K562 (cell line): ENCODE results near the gene ADGRF1. TPM values are rescaled to one million over a fixed set of nuclear protein-coding genes. Genes with fewer than 3 reads are reported as not detected.

Experiments used
- ATAC-seq: fragments of 200-7000 bp; cut with Tn5 transposase; 3 replicates; pipeline ENCODE4 v1.9.1; 2020; ENCODE audit warnings: moderate library complexity
- BruUV-seq: library from RNA; stranded (reverse); fragments of 400-500 nt; replicated peaks from 2 replicates; lab custom pipeline; 2021; lab: Mats Ljungman, UMichigan
- CTCF ChIA-PET: fragments of 300-600 bp; formaldehyde crosslinking; extraction: SDS; loops from one replicate; lab custom pipeline; 2021; ENCODE audit warnings: low intra/inter-chr PET ratio; lab: Yijun Ruan, JAX
- POLR2A ChIA-PET: fragments of 300-600, 350-650 bp; sonication (Branson Sonifier 250); formaldehyde crosslinking; extraction: SDS; loops from one replicate; lab custom pipeline; 2021; ENCODE audit warnings: antibody characterized with exemption, inconsistent platforms; lab: Yijun Ruan, JAX
- DNase-seq, 4 experiments: peaks; one replicate each; pipeline versions ENCODE4 v3.0.0 to v3.0.0-alpha.2; 2011 to 2018; ENCODE audit warnings: low spot score in 3 of 4, mixed read lengths in 3 of 4; ENCODE audit errors: extremely low read depth in 1 of 4
- FAIRE-seq: peaks from 2 replicates; lab custom pipeline; 2011; peaks lifted over from hg19 to GRCh38; lab: Jason Lieb, UNC
- H2AFZ ChIP-seq: 2 replicates; pipeline ENCODE4 v1.6.0; 2011; ENCODE audit warnings: low read depth, low read length, control low read depth, inconsistent platforms
- H3K27ac ChIP-seq: fragments of 200-600 bp; 3 replicates; pipeline ENCODE4 v1.8.0; 2011; ENCODE audit warnings: low read depth, mild to moderate bottlenecking, control low read depth, inconsistent platforms, low read length, moderate library complexity, mixed read lengths; ENCODE audit errors: extremely low read depth
- H3K27me3 ChIP-seq, 2 experiments: fragments of 300-600 bp in 1 of 2; 2 replicates in 1 of 2; 3 replicates in 1 of 2; pipeline versions ENCODE4 v1.6.0 to v1.8.0; 2011; ENCODE audit warnings: inconsistent platforms in 2 of 2, low read length in 2 of 2, mild to moderate bottlenecking in 1 of 2, mixed read lengths in 1 of 2, moderate library complexity in 1 of 2; ENCODE audit not compliant: control insufficient read depth in 2 of 2, insufficient read depth in 2 of 2
- H3K36me3 ChIP-seq: fragments of 300-600 bp; 3 replicates; pipeline ENCODE4 v1.8.0; 2011; ENCODE audit warnings: mild to moderate bottlenecking, low read length, inconsistent platforms; ENCODE audit not compliant: control insufficient read depth, insufficient read depth
- H3K4me1 ChIP-seq, 2 experiments: fragments of 200-600 bp in 1 of 2; replicated peaks in 1 of 2; 2 replicates in 1 of 2; 3 replicates in 1 of 2; pipeline versions ENCODE4 v1.5.1 to v1.8.0; 2011; ENCODE audit warnings: inconsistent platforms in 2 of 2, low read length in 2 of 2, mild to moderate bottlenecking in 1 of 2, mixed read lengths in 1 of 2, moderate library complexity in 1 of 2; ENCODE audit not compliant: control insufficient read depth in 2 of 2, insufficient read depth in 2 of 2
- H3K4me2 ChIP-seq: 2 replicates; pipeline ENCODE4 v1.6.1; 2011; ENCODE audit warnings: low read length, control low read depth, inconsistent platforms, mixed read lengths; ENCODE audit not compliant: insufficient read depth
- H3K4me3 ChIP-seq: fragments of 200-600 bp; sonication (generic), shearing (Covaris generic); 2 replicates; pipeline ENCODE4 v1.5.1; 2016; ENCODE audit warnings: control low read depth, inconsistent platforms
- H3K79me2 ChIP-seq: fragments of 200-600 bp; 3 replicates; pipeline ENCODE4 v1.8.0; 2011; ENCODE audit warnings: low read length, inconsistent platforms; ENCODE audit not compliant: control insufficient read depth, insufficient read depth
- H3K9ac ChIP-seq, 2 experiments: 2 replicates each; pipeline versions ENCODE4 v1.6.0 to v1.6.1; 2011; ENCODE audit warnings: low read depth in 2 of 2, low read length in 2 of 2, control low read depth in 1 of 2, inconsistent platforms in 1 of 2, mild to moderate bottlenecking in 1 of 2, mixed read lengths in 1 of 2; ENCODE audit not compliant: insufficient read depth in 1 of 2
- H3K9me1 ChIP-seq: one replicate; pipeline ENCODE4 v1.6.0; 2011; ENCODE audit warnings: inconsistent platforms, mild to moderate bottlenecking, low read length, moderate library complexity; ENCODE audit not compliant: control insufficient read depth, insufficient read depth
- H3K9me3 ChIP-seq: replicated peaks from 2 replicates; pipeline ENCODE4 v1.5.1; 2011; ENCODE audit warnings: low read depth, low read length, inconsistent platforms; ENCODE audit not compliant: control insufficient read depth, insufficient read depth
- H4K20me1 ChIP-seq: replicated peaks from 2 replicates; pipeline ENCODE4 v1.6.1; 2011; ENCODE audit warnings: low read length, inconsistent platforms, mixed read lengths; ENCODE audit not compliant: control insufficient read depth, insufficient read depth
- BCLAF1 ChIP-seq, 2 experiments: fragments of 450-650 bp in 1 of 2; IDR thresholded peaks; 2 replicates each; pipeline ENCODE4 v1.6.1; 2011 to 2017; ENCODE audit warnings: low read depth in 2 of 2, antibody characterized with exemption in 1 of 2, borderline replicate concordance in 1 of 2, low read length in 1 of 2, mild to moderate bottlenecking in 1 of 2, mixed read lengths in 1 of 2; ENCODE audit not compliant: control insufficient read depth in 1 of 2
- CBFA2T3 ChIP-seq: fragments of 450-650 bp; IDR thresholded peaks from 2 replicates; pipeline ENCODE4 v1.6.1; 2017
- CEBPZ ChIP-seq: fragments of 150-350 bp; IDR thresholded peaks from 2 replicates; pipeline ENCODE4 v1.6.1; 2014; ENCODE audit warnings: low read depth, mild to moderate bottlenecking, low read length, borderline replicate concordance
- COPS2 ChIP-seq: fragments of 450-650 bp; conservative IDR thresholded peaks from 2 replicates; pipeline ENCODE4 v1.6.1; 2016; ENCODE audit warnings: mild to moderate bottlenecking, moderate library complexity
- CSDE1 ChIP-seq, 2 experiments: fragments of 450-650 bp; IDR thresholded peaks; 2 replicates each; pipeline ENCODE4 v1.6.1; 2016; ENCODE audit warnings: mild to moderate bottlenecking in 1 of 2
- HDAC6 ChIP-seq: IDR thresholded peaks from 2 replicates; pipeline ENCODE4 v1.6.1; 2012; ENCODE audit warnings: low read depth, mild to moderate bottlenecking, control low read depth, inconsistent platforms, low read length, moderate library complexity
- HES1 ChIP-seq: fragments of 450-650 bp; IDR thresholded peaks from 2 replicates; pipeline ENCODE4 v1.6.1; 2016; ENCODE audit warnings: low read depth, mild to moderate bottlenecking, moderate library complexity
- MAFF ChIP-seq: IDR thresholded peaks from 2 replicates; pipeline ENCODE4 v1.6.1; 2012; ENCODE audit warnings: low read length, improper control_type of control experiment
- RBFOX2 ChIP-seq: fragments of 200-400 bp; formaldehyde crosslinking; IDR thresholded peaks from 2 replicates; pipeline ENCODE4 v1.6.1; 2017; ENCODE audit warnings: low read depth, mild to moderate bottlenecking, low read length, moderate library complexity
- RBM17 ChIP-seq: fragments of 200-400 bp; formaldehyde crosslinking; IDR thresholded peaks from 2 replicates; pipeline ENCODE4 v1.6.1; 2017; ENCODE audit warnings: low read depth, mild to moderate bottlenecking, low read length, borderline replicate concordance
- RBM25 ChIP-seq: fragments of 200-400 bp; formaldehyde crosslinking; IDR thresholded peaks from 2 replicates; pipeline ENCODE4 v1.6.1; 2018; ENCODE audit warnings: low read length, low read depth, moderate library complexity; ENCODE audit not compliant: severe bottlenecking
- RHOXF2B ChIP-seq: fragments of 250-450 bp; sonication (Bioruptor Pico); conservative IDR thresholded peaks from 2 replicates; pipeline ENCODE4 v1.5.1; 2021
- SREBF1 ChIP-seq: fragments of 150-350 bp; IDR thresholded peaks from 2 replicates; pipeline ENCODE4 v1.6.1; 2014; ENCODE audit warnings: antibody characterized with exemption, low read depth, low read length, borderline replicate concordance
- ZFP36 ChIP-seq: fragments of 150-350 bp; IDR thresholded peaks from 2 replicates; pipeline ENCODE4 v1.6.1; 2018; ENCODE audit warnings: low read length, low read depth; ENCODE audit not compliant: partially characterized antibody
- ZNF134 ChIP-seq: fragments of 250-450 bp; sonication (Bioruptor Pico); conservative IDR thresholded peaks from 2 replicates; pipeline ENCODE4 v1.4.0; 2020
- ZNF224 ChIP-seq: sonication (generic); formaldehyde crosslinking; IDR thresholded peaks from 2 replicates; pipeline ENCODE4 v1.8.0; 2022; ENCODE audit warnings: mild to moderate bottlenecking, missing genetic modification reagents
- in situ Hi-C: fragments of 300-500 bp; cut with MboI; formaldehyde crosslinking; loops from 4 replicates; pipeline ENCODE4 v1.15.0; 2018; ENCODE audit warnings: inconsistent platforms, mixed read lengths
- intact Hi-C: fragments of 100-400 bp; cut with micrococcal nuclease; formaldehyde crosslinking; loops from 2 replicates; pipeline ENCODE4 v1.14.2; 2022
- polyA plus RNA-seq, 8 experiments: library from polyadenylated mRNA; depleted of rRNA in 4 of 8; stranded (reverse) in 5 of 8; unstranded in 3 of 8; fragments of >200 nt; fragmentation: Nextera tagmentation in 2 of 8; fragmentation: Illumina TruSeq in 1 of 8; extraction: Ambion mirVana in 2 of 8; extraction: Trizol in 1 of 8; gene quantifications; 2 replicates each; pipeline versions ENCODE4 v1.2.1 to v1.2.3, GENCODE V29; 2011 to 2014; ENCODE audit warnings: inconsistent platforms in 1 of 8, missing spikeins in 1 of 8
- total RNA-seq, 7 experiments: library from RNA; depleted of rRNA in 6 of 7; stranded (reverse); fragments of >200 nt in 6 of 7; fragmentation: Illumina TruSeq in 2 of 7; extraction: Trizol in 2 of 7; gene quantifications; 2 replicates each; pipeline versions ENCODE4 v1.2.1 to v1.2.3, GENCODE V29; 2011 to 2021; ENCODE audit warnings: low replicate concordance in 1 of 7

The ADGRF1 gene
- total and polyA plus RNA-seq, 9 of the 15 experiments (the other 6 are each of a cell fraction or from before 2014, with no cell fraction given) = not detected

- CTCF ChIA-PET = no interaction called here
- no peak overlapping the region for H2AFZ ChIP-seq
- in situ Hi-C loops = loop anchor here (25.0 kb wide), 1 partner anchor 921 kb away; no protein-coding TSS in a partner anchor
- H3K27ac ChIP-seq = no peak overlapping the region
- H3K4me3 ChIP-seq = no peak overlapping the region
- H4K20me1 ChIP-seq = no peaks in the 10 kb centered on the region
- DNase-seq = no peak
- no peaks in the 10 kb centered on the region for H3K36me3 ChIP-seq
- H3K4me1 ChIP-seq = no peaks in the 10 kb centered on the region
- no peaks in the 10 kb centered on the region for H3K9me1 ChIP-seq
- TF ChIP-seq ZNF224 (CRISPR knock-in tag) = no peak
- TF ChIP-seq SREBF1 = no peak
- TF ChIP-seq CSDE1 (IDR thresholded peaks at IDR 0.05) = no peak
- TF ChIP-seq MAFF = no peak
- no peak for TF ChIP-seq CBFA2T3
- no peak for TF ChIP-seq BCLAF1 (IDR thresholded peaks at IDR 0.05; ENCODE audit: borderline replicate concordance in 1 of 2, control insufficient read depth in 1 of 2, low read depth in 2 of 2, low read length in 1 of 2)
- TF ChIP-seq HDAC6 = no peak
- TF ChIP-seq RBM25 = no peak
- TF ChIP-seq HES1 = no peak
- TF ChIP-seq ZNF134 = no peak
- no peak for TF ChIP-seq ZFP36
- no peak for TF ChIP-seq RHOXF2B (CRISPR knock-in tag)
- no peak for TF ChIP-seq RBM17
- TF ChIP-seq COPS2 = no peak
- TF ChIP-seq CEBPZ = no peak
- TF ChIP-seq RBFOX2 = no peak
- TF ChIP-seq, all 486 proteins: peak for 0
- Histone ChIP-seq H3K79me2 (no peaks in the 10 kb centered on the region), H3K9me3 (no peaks in the 10 kb centered on the region), H3K9ac (no peak overlapping the region), H3K27me3 (peaks cover 0 to 15% of the 10 kb centered on the region in 2 experiments; a peak in 1 of 5 replicates), H3K4me2 (no peak overlapping the region)
- no peak for FAIRE-seq
- no TSS peak for BruUV-seq
- POLR2A ChIA-PET = no interaction called here
- intact Hi-C loops = no loop called here
- ATAC-seq = no peak
These were observed 59.1 kb downstream of the ADGRF1 start for GRCh38 chr6:46983007-46983411.
